C4-2B (cell line): ENCODE results near the gene AIPL1.

ENCODE experiments used
- CTCF ChIP-seq: fragments of 450-650 bp; conservative IDR thresholded peaks from 2 replicates; pipeline ENCODE4 v1.5.1; 2017; ENCODE audit warnings: mild to moderate bottlenecking
- ZFX ChIP-seq: fragments of 450-650 bp; IDR thresholded peaks from 2 replicates; pipeline ENCODE4 v1.6.1; 2017

DNA sequence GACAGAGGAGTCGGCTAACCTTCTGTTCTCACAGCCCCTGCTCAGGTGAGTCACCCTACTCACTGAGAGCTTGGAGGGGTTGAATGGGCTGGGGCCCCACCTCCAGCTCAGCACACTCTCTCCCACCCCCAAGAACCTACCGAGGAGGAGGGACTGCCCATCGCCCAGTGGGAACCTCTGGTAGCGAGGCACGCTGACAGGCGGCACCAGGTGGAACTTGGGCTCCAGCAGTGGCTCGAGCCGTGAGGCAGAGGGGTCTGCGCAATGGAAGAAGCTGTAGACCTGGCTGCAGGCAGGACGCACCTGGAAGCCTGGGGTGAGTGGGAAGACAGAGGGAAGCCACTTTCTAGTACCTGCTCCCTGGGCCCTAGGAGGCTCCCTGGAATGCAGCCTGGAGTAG, 37.6 kb upstream of the AIPL1 start:
- TF ChIP-seq CTCF: no peak
- no peak for TF ChIP-seq ZFX
